ENCODE results near the gene TFAP2D.

The TFAP2D gene

DNA sequence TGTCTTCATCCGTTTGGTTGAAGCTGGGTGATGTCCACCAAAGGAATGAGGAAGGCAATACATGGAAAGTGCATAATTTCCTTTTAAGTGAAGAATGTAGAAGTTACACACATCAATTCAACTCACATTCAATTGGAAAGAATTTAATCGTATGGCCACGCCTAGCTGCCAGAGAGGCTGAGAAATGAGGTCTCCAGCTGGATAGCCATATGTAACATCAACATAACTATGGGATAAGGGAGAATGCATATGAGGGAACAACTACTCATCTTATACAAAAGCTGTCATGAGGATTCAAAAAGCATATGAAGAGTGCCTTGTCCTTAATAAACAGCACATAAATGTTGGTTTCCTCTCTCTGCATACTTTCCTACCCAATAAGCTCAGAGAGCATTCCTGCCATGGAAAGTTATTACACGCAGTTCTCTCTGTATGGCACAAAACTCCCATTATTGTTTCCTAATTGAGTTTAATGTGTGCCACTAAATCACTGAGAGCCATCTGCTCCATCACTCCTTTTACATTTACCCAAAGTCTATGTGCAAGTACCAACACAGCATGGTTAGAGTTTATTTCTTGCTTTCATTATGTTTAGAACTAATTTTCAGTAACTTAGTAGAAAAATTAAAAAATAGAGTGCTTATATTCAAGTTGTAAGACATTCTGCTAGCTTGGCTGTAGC, 21.4 kb upstream of the TFAP2D start:
- DNase-seq: no peak
- no peak overlapping the region for H3K4me3 ChIP-seq (ENCODE audit: low read depth, low read length)
- H3K9me3 ChIP-seq (ENCODE audit: severe bottlenecking): no peaks in the 10 kb centered on the region
- H3K27me3 ChIP-seq (ENCODE audit: insufficient read depth, low read depth, severe bottlenecking): peaks cover 28% of the 10 kb centered on the region
- no peak overlapping the region for H3K27ac ChIP-seq
- TF ChIP-seq CTCF (IDR thresholded peaks at IDR 0.05; ENCODE audit: low read depth, low read length): no peak
- no peaks in the 10 kb centered on the region for H3K36me3 ChIP-seq

GRCh38 chr6:50698546-50698945, 14.8 kb upstream of the TFAP2D start:
- Histone ChIP-seq H3K27me3 (ENCODE audit: insufficient read depth, low read depth, severe bottlenecking) (peaks cover 14% of the 10 kb centered on the region), H3K36me3 (no peaks in the 10 kb centered on the region), H3K4me3 (ENCODE audit: low read depth, low read length) (no peak overlapping the region), H3K9me3 (ENCODE audit: severe bottlenecking) (no peaks in the 10 kb centered on the region), H3K27ac (no peak overlapping the region)
- DNase-seq: peak; percentile 39
- TF ChIP-seq CTCF (IDR thresholded peaks at IDR 0.05; ENCODE audit: low read depth, low read length): no peak

GRCh38 chr6:50699051-50699775, 14.1 kb upstream of the TFAP2D start:
- H3K9me3 ChIP-seq (ENCODE audit: severe bottlenecking): no peaks in the 10 kb centered on the region

DNA sequence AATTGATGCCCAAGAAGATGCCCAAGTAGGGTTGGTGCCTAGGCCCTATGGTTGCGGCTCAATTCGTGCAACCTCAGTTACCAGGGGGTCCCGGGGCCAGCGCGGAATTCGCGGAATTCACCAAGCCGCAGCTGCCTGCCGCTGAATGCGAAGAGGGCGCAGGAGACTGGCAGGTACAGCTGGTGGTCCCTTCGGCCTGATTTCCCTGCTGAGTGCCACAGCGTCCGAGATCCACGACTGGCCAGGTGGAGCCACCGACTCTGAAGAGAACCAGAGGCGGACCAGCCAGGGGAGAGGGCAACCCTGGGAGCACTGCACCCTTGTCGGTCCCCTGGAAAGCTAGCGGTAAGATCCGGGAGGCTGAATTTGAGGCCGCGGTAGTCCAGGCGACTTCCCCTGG, 6.8 kb upstream of the TFAP2D start:
- H3K27ac ChIP-seq: no peak overlapping the region
- no peak for DNase-seq
- no peak overlapping the region for H3K4me3 ChIP-seq (ENCODE audit: low read depth, low read length)
- H3K27me3 ChIP-seq (ENCODE audit: insufficient read depth, low read depth, severe bottlenecking): peaks cover 44% of the 10 kb centered on the region
- no peak for TF ChIP-seq CTCF (IDR thresholded peaks at IDR 0.05; ENCODE audit: low read depth, low read length)
- H3K36me3 ChIP-seq: no peaks in the 10 kb centered on the region
- peaks cover 16% of the 10 kb centered on the region for H3K9me3 ChIP-seq (ENCODE audit: severe bottlenecking)

More at GRCh38 chr6:50699051-50699775, 14.1 kb upstream of the TFAP2D start:
- peak; percentile 40 for DNase-seq
- Histone ChIP-seq H3K36me3 (no peaks in the 10 kb centered on the region), H3K4me3 (ENCODE audit: low read depth, low read length) (peak overlapping the region; percentile 7; the same call in 1 of the 2 replicates), H3K27me3 (ENCODE audit: insufficient read depth, low read depth, severe bottlenecking) (peaks cover 10% of the 10 kb centered on the region), H3K27ac (0 out of 2 replicates have a peak overlapping the region, but pooled peaks have one; percentile 8)
- no peak for TF ChIP-seq CTCF (IDR thresholded peaks at IDR 0.05; ENCODE audit: low read depth, low read length)

GRCh38 chr6:50707191-50707590, 6.1 kb upstream of the TFAP2D start:
- H3K27me3 ChIP-seq (ENCODE audit: insufficient read depth, low read depth, severe bottlenecking): peaks cover 44% of the 10 kb centered on the region
- TF ChIP-seq CTCF (IDR thresholded peaks at IDR 0.05; ENCODE audit: low read depth, low read length): no peak
- peaks cover 16% of the 10 kb centered on the region for H3K9me3 ChIP-seq (ENCODE audit: severe bottlenecking)
- no peak for DNase-seq
- H3K4me3 ChIP-seq (ENCODE audit: low read depth, low read length): no peak overlapping the region
- H3K27ac ChIP-seq: no peak overlapping the region
- H3K36me3 ChIP-seq: no peaks in the 10 kb centered on the region

Measured in WERI-Rb-1 (cell line).